GM12878 (cell line): ENCODE results near the gene CLASRP. TPM values are rescaled to one million over a fixed set of nuclear protein-coding genes. Genes with fewer than 3 reads are reported as not detected.

Experiments
- CREM ChIP-seq: IDR thresholded peaks from 2 replicates; pipeline ENCODE4 v1.6.1; 2014; ENCODE audit warnings: antibody characterized with exemption, low read depth
- FOXK2 ChIP-seq: fragments of 450-650 bp; IDR thresholded peaks from 2 replicates; pipeline ENCODE4 v1.6.1; 2017; ENCODE audit warnings: mild to moderate bottlenecking, moderate library complexity
- HDAC2 ChIP-seq: fragments of 200-600 bp; sonication (generic); IDR thresholded peaks from 2 replicates; pipeline ENCODE4 v1.6.1; 2017
- HDAC6 ChIP-seq: fragments of 200-600 bp; sonication (generic); IDR thresholded peaks from one replicate; pipeline ENCODE4 v1.8.0; 2017; ENCODE audit warnings: antibody characterized with exemption; ENCODE audit not compliant: unreplicated experiment
- KDM1A ChIP-seq: fragments of 200-600 bp; sonication (generic); IDR thresholded peaks from 2 replicates; pipeline ENCODE4 v1.6.1; 2016; ENCODE audit warnings: borderline replicate concordance
- MYB ChIP-seq: fragments of 150-350 bp; IDR thresholded peaks from 2 replicates; pipeline ENCODE4 v1.6.1; 2014; ENCODE audit warnings: mild to moderate bottlenecking, low read depth, low read length, borderline replicate concordance
- NFYA ChIP-seq: IDR thresholded peaks from 2 replicates; pipeline ENCODE4 v1.6.1; 2011; ENCODE audit warnings: low read depth, mild to moderate bottlenecking, low read length, improper control_type of control experiment, borderline replicate concordance
- NR2C1 ChIP-seq: fragments of 450-650 bp; IDR thresholded peaks from 2 replicates; pipeline ENCODE4 v1.6.1; 2017; ENCODE audit warnings: antibody characterized with exemption, mild to moderate bottlenecking, moderate library complexity
- SMAD5 ChIP-seq: IDR thresholded peaks from 2 replicates; pipeline ENCODE4 v1.6.1; 2016; ENCODE audit warnings: antibody characterized with exemption, low read depth
- TARDBP ChIP-seq: IDR thresholded peaks from 2 replicates; pipeline ENCODE4 v1.6.1; 2016; ENCODE audit warnings: borderline replicate concordance
- ZBTB11 ChIP-seq: fragments of 450-650 bp; formaldehyde crosslinking; IDR thresholded peaks from 2 replicates; pipeline ENCODE4 v1.5.0; 2022; ENCODE audit warnings: mild to moderate bottlenecking, missing genetic modification characterization
- ZNF207 ChIP-seq: fragments of 450-650 bp; IDR thresholded peaks from 2 replicates; pipeline ENCODE4 v1.6.1; 2014; ENCODE audit warnings: antibody characterized with exemption, mild to moderate bottlenecking, borderline replicate concordance
- ZZZ3 ChIP-seq: IDR thresholded peaks from 2 replicates; pipeline ENCODE4 v1.6.1; 2011; ENCODE audit warnings: low read depth; ENCODE audit not compliant: control insufficient read depth, insufficient read length
- polyA plus RNA-seq, 11 experiments: library from polyadenylated mRNA; depleted of rRNA in 4 of 11; unstranded in 6 of 11; stranded (reverse) in 5 of 11; fragments of >200 nt; fragmentation: Nextera tagmentation in 4 of 11; fragmentation: Illumina TruSeq in 1 of 11; extraction: Ambion mirVana in 4 of 11; extraction: Trizol in 1 of 11; gene quantifications; 1 replicate in 1 of 11; 2 replicates in 10 of 11; pipeline versions ENCODE4 v1.2.1 to v1.2.3, GENCODE V29; 2011 to 2016; ENCODE audit warnings: inconsistent platforms in 2 of 11, missing spikeins in 2 of 11, low read depth in 1 of 11
- total RNA-seq, 4 experiments: library from RNA; depleted of rRNA in 3 of 4; stranded (reverse); fragments of >200 nt in 3 of 4; fragmentation: Illumina TruSeq in 1 of 4; extraction: Trizol in 1 of 4; gene quantifications; 2 replicates each; pipeline versions ENCODE4 v1.2.1 to v1.2.3, GENCODE V29; 2013 to 2021
- TF ChIP-seq, protein P1 (sequence below): IDR thresholded peaks from 2 replicates; pipeline ENCODE4 v1.6.1; 2012; ENCODE audit warnings: mild to moderate bottlenecking, low read depth, low read length
- TF ChIP-seq, protein P2 (sequence below): fragments of 450-650 bp; IDR thresholded peaks from 2 replicates; pipeline ENCODE4 v1.6.1; 2017; ENCODE audit warnings: mild to moderate bottlenecking, low read depth, inconsistent platforms; ENCODE audit not compliant: poor library complexity, severe bottlenecking
- TF ChIP-seq, protein P3 (sequence below): fragments of 450-650 bp; IDR thresholded peaks from 2 replicates; pipeline ENCODE4 v1.6.1; 2017; ENCODE audit warnings: mild to moderate bottlenecking
- TF ChIP-seq, protein P4 (sequence below): IDR thresholded peaks from 2 replicates; pipeline ENCODE4 v1.6.1; 2011; ENCODE audit warnings: low read depth, low read length, improper control_type of control experiment, borderline replicate concordance

Gene CLASRP
- total and polyA plus RNA-seq, 10 of the 15 experiments (the other 5 are each of a cell fraction or from before 2014, with no cell fraction given) = 0.68 to 75.8 (median 30.2) TPM

DNA sequence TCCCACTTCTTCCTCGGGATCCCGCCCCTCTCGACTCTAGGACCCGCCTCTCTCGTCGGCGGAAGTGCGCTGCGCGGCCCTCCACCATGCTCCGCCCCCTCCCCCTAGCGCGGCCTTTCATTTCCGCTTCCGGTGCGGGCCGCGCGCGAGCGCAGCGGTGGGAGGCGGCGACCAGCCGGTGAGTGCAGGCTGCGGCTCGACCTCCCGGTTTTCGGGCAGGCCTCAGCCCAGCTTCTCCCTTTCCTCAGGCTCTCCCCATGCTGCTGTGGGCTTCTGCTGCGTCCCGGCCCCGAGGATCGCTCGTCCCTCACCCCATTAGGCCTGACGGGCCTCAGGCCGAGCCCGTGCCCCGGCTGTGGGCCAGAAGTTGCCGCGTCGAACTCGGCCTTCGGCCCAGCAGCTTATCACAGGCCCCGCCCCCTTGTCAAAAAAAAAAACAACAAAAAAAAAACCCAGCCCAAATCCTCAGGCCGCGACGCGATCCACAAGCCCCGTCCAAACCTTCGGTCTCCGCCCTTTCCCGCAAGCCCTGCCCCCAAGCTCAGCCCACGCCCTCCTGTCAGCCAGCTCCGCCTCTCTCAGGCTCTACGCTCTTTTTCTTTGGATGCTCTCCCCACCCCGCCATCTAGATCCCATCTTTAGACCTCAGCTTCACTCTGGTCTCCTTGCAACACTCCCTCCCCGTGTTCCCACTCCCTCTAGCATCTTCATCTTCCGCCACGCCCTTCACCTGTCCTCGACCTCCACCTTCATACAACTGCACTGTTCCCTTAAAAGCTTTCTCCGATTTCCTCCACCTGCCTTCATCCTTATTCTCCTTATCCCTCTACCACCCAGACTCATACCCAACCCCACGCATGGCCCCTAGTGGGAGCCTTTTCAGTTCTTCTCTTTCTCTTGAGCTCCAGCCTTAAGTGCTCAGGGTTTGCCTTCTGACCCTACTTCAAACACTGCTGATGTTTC lies at the start of gene CLASRP (continued):
- TF ChIP-seq ZBTB11 (no peak), MYB (no peak), ZNF207 (no peak), ZZZ3 (no peak), KDM1A (no peak), TARDBP (no peak), NFYA (no peak), HDAC2 (no peak), NR2C1 (peak; percentile 94), FOXK2 (no peak), CREM (peak; percentile 50; the same call in 1 of the 2 replicates), HDAC6 (no peak), SMAD5 (peak; percentile 69; the same call in 1 of the 2 replicates)
- TF ChIP-seq, protein P1, sequence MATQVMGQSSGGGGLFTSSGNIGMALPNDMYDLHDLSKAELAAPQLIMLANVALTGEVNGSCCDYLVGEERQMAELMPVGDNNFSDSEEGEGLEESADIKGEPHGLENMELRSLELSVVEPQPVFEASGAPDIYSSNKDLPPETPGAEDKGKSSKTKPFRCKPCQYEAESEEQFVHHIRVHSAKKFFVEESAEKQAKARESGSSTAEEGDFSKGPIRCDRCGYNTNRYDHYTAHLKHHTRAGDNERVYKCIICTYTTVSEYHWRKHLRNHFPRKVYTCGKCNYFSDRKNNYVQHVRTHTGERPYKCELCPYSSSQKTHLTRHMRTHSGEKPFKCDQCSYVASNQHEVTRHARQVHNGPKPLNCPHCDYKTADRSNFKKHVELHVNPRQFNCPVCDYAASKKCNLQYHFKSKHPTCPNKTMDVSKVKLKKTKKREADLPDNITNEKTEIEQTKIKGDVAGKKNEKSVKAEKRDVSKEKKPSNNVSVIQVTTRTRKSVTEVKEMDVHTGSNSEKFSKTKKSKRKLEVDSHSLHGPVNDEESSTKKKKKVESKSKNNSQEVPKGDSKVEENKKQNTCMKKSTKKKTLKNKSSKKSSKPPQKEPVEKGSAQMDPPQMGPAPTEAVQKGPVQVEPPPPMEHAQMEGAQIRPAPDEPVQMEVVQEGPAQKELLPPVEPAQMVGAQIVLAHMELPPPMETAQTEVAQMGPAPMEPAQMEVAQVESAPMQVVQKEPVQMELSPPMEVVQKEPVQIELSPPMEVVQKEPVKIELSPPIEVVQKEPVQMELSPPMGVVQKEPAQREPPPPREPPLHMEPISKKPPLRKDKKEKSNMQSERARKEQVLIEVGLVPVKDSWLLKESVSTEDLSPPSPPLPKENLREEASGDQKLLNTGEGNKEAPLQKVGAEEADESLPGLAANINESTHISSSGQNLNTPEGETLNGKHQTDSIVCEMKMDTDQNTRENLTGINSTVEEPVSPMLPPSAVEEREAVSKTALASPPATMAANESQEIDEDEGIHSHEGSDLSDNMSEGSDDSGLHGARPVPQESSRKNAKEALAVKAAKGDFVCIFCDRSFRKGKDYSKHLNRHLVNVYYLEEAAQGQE = no peak
- TF ChIP-seq, protein P2, sequence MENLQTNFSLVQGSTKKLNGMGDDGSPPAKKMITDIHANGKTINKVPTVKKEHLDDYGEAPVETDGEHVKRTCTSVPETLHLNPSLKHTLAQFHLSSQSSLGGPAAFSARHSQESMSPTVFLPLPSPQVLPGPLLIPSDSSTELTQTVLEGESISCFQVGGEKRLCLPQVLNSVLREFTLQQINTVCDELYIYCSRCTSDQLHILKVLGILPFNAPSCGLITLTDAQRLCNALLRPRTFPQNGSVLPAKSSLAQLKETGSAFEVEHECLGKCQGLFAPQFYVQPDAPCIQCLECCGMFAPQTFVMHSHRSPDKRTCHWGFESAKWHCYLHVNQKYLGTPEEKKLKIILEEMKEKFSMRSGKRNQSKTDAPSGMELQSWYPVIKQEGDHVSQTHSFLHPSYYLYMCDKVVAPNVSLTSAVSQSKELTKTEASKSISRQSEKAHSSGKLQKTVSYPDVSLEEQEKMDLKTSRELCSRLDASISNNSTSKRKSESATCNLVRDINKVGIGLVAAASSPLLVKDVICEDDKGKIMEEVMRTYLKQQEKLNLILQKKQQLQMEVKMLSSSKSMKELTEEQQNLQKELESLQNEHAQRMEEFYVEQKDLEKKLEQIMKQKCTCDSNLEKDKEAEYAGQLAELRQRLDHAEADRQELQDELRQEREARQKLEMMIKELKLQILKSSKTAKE = no peak
- TF ChIP-seq, protein P3, sequence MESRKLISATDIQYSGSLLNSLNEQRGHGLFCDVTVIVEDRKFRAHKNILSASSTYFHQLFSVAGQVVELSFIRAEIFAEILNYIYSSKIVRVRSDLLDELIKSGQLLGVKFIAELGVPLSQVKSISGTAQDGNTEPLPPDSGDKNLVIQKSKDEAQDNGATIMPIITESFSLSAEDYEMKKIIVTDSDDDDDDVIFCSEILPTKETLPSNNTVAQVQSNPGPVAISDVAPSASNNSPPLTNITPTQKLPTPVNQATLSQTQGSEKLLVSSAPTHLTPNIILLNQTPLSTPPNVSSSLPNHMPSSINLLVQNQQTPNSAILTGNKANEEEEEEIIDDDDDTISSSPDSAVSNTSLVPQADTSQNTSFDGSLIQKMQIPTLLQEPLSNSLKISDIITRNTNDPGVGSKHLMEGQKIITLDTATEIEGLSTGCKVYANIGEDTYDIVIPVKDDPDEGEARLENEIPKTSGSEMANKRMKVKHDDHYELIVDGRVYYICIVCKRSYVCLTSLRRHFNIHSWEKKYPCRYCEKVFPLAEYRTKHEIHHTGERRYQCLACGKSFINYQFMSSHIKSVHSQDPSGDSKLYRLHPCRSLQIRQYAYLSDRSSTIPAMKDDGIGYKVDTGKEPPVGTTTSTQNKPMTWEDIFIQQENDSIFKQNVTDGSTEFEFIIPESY = no peak
- TF ChIP-seq, protein P4, sequence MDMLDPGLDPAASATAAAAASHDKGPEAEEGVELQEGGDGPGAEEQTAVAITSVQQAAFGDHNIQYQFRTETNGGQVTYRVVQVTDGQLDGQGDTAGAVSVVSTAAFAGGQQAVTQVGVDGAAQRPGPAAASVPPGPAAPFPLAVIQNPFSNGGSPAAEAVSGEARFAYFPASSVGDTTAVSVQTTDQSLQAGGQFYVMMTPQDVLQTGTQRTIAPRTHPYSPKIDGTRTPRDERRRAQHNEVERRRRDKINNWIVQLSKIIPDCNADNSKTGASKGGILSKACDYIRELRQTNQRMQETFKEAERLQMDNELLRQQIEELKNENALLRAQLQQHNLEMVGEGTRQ = no peak
